GM21576 (cell line): ENCODE data around the gene OR10H4.
"Not testable (repeated sequence)": the region's sequence is repeated elsewhere in the genome, so short reads cannot be mapped to it uniquely, and the experiment has no call there.

Experiments
- ATAC-seq: cut with Tn5 transposase; IDR thresholded peaks from one replicate; pipeline ENCODE4 v1.9.1; 2021; ENCODE audit warnings: mild to moderate bottlenecking, moderate library complexity; ENCODE audit not compliant: unreplicated experiment

OR10H4 gene

GRCh38 chr19:15948223-15949058, at the start of gene OR10H4:
Gene OR10H4 (plus strand): TSS chr19:15949008. CDS start chr19:15949008, 0 bp downstream.
- no peak for ATAC-seq

GRCh38 chr19:15899561-15899960, 49.2 kb upstream of the OR10H4 start:
- ATAC-seq, result not testable (repeated sequence)

- ATAC-seq, result not testable (repeated sequence)
Observed at GRCh38 chr19:15900032-15900431, 48.8 kb upstream of the OR10H4 start.

- no peak for ATAC-seq
Observed at GRCh38 chr19:15900504-15900903, 48.3 kb upstream of the OR10H4 start.

DNA sequence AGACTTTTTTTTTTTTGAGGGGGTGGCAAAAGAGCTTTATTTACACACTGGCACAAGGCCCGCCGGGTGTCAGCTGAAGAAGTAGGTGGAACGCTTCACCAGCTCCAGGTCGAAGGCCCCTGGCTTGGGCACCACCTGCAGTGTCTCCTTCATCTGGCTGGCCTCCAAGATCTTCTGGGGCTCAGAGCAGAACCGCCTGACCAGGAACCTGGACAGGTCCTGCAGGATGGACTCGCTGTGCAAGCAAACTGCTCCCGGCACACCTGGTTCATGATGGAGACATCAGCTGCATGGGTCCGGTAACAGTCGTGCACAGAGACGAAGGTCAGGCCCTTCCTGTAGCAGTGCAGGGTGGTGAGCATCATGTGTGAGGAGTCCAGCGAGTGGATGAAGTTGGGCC, 46.6 kb upstream of the OR10H4 start:
- ATAC-seq, result no peak

GRCh38 chr19:15902898-15903297, 45.9 kb upstream of the OR10H4 start:
- not testable (repeated sequence) for ATAC-seq

DNA sequence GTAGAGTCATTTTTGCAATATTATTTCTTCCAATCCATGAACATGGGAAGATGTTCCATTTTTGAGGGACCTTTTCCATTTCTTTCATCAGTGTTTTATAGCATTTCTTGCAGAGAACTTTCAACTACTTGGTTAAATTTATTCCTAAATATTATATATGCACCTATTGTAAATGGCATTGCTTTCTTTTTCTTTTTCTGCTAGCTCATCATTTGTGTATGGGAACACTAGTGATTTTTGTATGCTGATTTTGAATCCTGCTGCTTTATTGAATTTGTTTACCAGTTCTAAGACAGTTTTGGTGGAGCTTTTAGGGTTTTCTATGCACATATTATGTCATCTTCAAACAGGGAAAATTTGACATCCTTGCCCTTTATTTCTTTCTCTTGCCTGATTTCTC, 43.8 kb upstream of the OR10H4 start:
- ATAC-seq, result no peak

DNA sequence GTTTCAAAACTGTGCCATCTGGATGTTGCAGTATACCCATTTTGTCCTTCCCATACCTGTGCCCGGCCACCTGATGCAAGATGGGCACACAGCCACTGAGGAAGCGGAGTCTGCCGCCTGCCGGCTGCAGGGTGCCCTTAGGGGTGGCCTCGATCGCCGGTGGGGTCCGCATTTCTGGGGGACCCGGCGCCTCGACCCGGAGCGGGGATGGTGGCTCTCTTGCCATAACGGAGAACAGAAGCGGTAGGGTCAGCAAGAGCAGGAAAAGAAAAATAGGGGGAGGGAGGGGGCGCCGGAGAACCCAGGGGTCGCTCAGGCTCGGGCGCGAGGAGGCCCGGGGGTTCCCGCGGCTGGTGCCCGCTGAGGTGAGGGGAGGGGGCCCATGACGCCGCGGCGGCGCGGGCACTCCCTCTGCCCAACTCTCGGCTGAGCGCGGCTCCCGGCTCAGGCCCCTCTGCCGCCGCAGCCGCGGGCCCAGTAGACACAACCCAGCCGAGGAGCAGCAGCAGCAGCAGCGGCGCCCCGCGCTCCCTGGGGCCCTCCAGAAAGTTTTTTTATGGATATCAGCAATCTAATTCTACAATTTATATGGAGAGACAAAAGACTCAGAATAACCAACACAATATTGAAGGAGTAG, 37.1 kb upstream of the OR10H4 start:
- ATAC-seq, result no peak

DNA sequence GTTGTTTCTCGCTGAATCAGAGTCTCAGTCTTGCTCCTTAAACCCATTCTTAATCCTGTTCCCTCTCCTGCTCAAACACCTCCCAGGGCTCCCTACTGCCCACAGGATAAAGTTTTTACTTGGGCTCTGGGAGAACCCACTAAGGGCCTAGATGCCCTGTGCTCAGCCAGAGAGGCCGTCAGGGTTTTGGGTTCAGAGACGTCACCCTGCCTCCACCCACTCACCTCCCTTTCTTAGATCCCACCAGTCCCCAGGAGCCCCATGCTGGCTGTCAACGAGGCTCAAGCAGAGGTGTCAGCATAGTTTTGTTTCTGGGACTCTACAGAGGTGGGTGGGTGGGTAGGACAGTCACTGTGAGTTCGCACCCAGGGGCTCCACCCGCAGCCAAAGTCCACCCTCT, 35.4 kb upstream of the OR10H4 start:
- no peak for ATAC-seq

DNA sequence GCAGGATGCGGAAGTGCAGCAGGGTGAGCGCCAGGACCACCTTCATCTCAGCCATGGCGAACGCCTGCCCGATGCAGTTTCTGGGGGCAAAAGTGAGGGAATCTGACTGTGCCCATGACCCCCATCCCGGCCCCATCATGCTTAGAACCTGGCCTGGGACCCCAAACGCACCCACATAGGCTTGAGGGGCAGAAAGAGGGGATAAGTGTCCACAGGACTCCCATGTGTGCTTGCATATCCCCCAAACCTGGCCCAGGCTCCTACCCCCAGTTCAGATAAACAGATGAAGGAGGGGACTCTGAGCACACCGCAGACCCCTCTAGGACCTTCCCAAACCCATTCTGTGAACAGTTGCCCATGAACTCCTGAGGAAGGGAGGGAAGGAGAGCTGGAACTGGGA, 35.0 kb upstream of the OR10H4 start:
- ATAC-seq, result no peak

DNA sequence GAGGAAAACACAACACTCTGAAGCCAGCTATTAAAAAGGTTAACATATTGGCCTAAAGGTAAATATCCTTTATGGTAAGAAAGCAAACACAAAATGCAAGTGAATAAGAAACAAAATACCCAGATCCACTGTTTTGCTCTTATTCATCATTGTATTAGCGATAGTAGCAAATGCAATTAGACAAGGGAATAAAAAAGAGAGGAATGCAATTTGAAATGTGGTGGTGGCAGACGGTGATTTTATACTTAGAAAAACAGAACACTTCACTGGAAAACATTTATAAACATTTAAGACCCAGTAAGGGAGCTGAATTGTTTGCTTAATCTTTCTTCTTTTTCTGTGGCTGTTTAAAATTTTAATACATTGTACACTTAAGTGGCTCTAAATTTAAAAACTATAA, 33.7 kb upstream of the OR10H4 start:
- ATAC-seq, result no peak

GRCh38 chr19:15919243-15919642, 29.6 kb upstream of the OR10H4 start:
- no peak for ATAC-seq

- no peak for ATAC-seq
Observed at GRCh38 chr19:15922021-15922420, 26.8 kb upstream of the OR10H4 start.

- ATAC-seq, result no peak
Observed at GRCh38 chr19:15923702-15924101, 25.1 kb upstream of the OR10H4 start.

DNA sequence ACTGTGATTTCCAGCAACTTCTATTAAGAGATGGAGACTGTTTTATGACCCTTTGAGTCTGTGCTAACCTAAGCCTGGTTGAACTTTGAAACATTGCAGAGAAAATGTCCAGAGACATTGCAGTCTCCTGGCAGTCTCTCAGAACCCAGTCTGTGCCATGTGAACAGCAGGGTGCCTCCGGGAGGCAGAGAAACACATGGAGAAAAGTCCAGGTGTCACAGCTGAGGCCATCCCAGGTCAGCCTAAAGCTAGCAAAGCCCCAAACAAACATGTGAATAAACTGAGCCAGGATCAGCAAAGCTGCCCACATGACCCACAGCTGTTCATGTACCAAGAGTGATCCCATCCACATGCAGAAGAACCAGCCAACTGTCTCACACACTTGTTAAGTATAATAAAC, 22.3 kb upstream of the OR10H4 start:
- ATAC-seq, result no peak

GRCh38 chr19:15928321-15928720, 20.5 kb upstream of the OR10H4 start:
- no peak for ATAC-seq

DNA sequence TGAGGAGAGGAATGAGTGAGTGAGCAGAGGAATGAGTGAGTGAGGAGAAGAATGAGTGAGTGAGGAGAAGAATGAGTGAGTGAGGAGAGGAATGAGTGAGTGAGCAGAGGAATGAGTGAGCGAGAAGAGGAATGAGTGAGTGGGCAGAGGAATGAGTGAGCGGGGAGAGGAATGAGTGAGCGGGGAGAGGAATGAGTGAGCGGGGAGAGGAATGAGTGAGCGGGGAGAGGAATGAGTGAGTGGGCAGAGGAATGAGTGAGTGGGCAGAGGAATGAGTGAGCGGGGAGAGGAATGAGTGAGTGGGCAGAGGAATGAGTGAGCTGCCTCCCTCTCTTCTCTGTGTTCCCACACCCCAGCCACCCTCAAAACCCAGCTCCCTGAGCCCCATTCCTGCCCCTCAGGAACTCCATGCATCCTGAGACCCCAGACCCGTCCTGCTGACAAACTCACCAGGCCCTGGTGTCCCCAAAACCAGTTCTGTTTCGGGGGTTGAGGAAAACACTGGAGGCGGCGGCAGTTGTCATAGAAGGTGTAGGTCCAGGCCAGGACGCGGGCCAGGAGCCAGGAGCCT, 15.0 kb upstream of the OR10H4 start:
- ATAC-seq, result not testable (repeated sequence)

GRCh38 chr19:15934332-15935078, 14.3 kb upstream of the OR10H4 start, which contains the start of gene CYP4F11:
Gene CYP4F11 (minus strand): TSS chr19:15934529. CDS start chr19:15934408, 121 bp downstream.
- ATAC-seq, result no peak

GRCh38 chr19:15935167-15935702, 13.6 kb upstream of the OR10H4 start:
- ATAC-seq, result no peak

DNA sequence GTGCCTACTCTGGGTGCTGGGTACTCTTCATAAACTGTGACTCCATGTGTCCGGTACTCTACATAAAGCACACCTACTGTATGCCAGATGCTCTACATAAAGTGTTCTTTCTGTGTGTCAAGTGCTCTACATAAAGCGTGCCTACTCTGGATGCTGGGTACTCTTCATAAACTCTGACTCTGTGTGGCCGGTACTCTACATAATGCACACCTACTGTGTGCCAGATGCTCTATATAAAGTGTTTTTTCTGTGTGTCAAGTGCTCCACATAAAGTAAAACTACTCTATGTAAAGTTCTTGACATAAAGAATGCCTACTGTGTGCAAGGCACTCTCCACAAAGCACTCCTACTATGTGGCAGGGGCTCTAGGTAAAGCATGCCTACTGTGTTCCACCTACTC, 12.6 kb upstream of the OR10H4 start:
- ATAC-seq, result no peak

GRCh38 chr19:15936950-15937349, 11.9 kb upstream of the OR10H4 start:
- ATAC-seq, result no peak
